ENCODE measurements around the gene KIF11. TPM values are rescaled to one million over a fixed set of nuclear protein-coding genes. Genes with fewer than 3 reads are reported as not detected.

Gene KIF11
- total and polyA plus RNA-seq, 2 of the 13 experiments (the other 11 are each of a cell fraction or from before 2014, with no cell fraction given) = 8.7 to 38.4 TPM

DNA sequence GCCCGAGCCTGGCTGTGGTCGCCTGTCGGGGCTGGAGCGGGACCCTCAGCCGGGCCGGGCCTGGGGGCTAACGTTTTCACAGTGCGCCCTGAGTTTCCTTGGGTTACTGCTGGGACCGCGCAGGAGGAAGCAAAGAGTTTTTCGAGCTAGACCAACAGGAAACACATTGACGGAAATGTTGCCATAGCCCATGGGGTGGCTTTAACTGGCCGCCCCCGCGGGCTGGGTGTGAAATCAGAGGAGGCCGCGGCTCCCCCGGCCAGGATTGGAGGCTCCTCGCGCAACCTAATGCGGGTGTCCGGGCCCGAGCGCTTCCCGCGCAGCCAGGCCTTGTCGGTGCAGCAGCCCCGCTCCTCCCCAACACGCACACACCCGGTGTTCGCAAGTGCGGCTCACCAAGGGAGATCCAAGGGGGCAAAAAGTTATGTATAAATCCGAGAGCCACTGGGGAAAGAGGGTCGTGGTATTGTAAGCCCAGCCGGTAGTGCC is 98.7 kb downstream of the KIF11 start (continued):
- TF ChIP-seq TFDP1 (CRISPR knock-in tag; IDR thresholded peaks at IDR 0.05; ENCODE audit: borderline replicate concordance) = peak; percentile 20; the same call in 1 of the 2 replicates
- TF ChIP-seq TCF7 (IDR thresholded peaks at IDR 0.05; ENCODE audit: low read depth) = no peak
- no peak for TF ChIP-seq NCOA2 (CRISPR knock-in tag; IDR thresholded peaks at IDR 0.05)
- no peak for TF ChIP-seq THAP11 (CRISPR knock-in tag; IDR thresholded peaks at IDR 0.05)
- TF ChIP-seq BRCA1 (CRISPR knock-in tag; IDR thresholded peaks at IDR 0.05) = no peak
- TF ChIP-seq, protein P1, sequence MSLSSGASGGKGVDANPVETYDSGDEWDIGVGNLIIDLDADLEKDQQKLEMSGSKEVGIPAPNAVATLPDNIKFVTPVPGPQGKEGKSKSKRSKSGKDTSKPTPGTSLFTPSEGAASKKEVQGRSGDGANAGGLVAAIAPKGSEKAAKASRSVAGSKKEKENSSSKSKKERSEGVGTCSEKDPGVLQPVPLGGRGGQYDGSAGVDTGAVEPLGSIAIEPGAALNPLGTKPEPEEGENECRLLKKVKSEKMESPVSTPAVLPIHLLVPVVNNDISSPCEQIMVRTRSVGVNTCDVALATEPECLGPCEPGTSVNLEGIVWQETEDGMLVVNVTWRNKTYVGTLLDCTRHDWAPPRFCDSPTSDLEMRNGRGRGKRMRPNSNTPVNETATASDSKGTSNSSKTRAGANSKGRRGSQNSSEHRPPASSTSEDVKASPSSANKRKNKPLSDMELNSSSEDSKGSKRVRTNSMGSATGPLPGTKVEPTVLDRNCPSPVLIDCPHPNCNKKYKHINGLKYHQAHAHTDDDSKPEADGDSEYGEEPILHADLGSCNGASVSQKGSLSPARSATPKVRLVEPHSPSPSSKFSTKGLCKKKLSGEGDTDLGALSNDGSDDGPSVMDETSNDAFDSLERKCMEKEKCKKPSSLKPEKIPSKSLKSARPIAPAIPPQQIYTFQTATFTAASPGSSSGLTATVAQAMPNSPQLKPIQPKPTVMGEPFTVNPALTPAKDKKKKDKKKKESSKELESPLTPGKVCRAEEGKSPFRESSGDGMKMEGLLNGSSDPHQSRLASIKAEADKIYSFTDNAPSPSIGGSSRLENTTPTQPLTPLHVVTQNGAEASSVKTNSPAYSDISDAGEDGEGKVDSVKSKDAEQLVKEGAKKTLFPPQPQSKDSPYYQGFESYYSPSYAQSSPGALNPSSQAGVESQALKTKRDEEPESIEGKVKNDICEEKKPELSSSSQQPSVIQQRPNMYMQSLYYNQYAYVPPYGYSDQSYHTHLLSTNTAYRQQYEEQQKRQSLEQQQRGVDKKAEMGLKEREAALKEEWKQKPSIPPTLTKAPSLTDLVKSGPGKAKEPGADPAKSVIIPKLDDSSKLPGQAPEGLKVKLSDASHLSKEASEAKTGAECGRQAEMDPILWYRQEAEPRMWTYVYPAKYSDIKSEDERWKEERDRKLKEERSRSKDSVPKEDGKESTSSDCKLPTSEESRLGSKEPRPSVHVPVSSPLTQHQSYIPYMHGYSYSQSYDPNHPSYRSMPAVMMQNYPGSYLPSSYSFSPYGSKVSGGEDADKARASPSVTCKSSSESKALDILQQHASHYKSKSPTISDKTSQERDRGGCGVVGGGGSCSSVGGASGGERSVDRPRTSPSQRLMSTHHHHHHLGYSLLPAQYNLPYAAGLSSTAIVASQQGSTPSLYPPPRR (CRISPR knock-in tag; IDR thresholded peaks at IDR 0.05; ENCODE audit: borderline replicate concordance) = 0 out of 2 replicates have a peak, but pooled peaks have one; percentile 10
- TF ChIP-seq, protein P2, sequence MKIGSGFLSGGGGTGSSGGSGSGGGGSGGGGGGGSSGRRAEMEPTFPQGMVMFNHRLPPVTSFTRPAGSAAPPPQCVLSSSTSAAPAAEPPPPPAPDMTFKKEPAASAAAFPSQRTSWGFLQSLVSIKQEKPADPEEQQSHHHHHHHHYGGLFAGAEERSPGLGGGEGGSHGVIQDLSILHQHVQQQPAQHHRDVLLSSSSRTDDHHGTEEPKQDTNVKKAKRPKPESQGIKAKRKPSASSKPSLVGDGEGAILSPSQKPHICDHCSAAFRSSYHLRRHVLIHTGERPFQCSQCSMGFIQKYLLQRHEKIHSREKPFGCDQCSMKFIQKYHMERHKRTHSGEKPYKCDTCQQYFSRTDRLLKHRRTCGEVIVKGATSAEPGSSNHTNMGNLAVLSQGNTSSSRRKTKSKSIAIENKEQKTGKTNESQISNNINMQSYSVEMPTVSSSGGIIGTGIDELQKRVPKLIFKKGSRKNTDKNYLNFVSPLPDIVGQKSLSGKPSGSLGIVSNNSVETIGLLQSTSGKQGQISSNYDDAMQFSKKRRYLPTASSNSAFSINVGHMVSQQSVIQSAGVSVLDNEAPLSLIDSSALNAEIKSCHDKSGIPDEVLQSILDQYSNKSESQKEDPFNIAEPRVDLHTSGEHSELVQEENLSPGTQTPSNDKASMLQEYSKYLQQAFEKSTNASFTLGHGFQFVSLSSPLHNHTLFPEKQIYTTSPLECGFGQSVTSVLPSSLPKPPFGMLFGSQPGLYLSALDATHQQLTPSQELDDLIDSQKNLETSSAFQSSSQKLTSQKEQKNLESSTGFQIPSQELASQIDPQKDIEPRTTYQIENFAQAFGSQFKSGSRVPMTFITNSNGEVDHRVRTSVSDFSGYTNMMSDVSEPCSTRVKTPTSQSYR (CRISPR knock-in tag; IDR thresholded peaks at IDR 0.05; ENCODE audit: borderline replicate concordance) = no peak
- TF ChIP-seq TEAD2 (CRISPR knock-in tag; IDR thresholded peaks at IDR 0.05) = no peak
- TF ChIP-seq MBNL3 (CRISPR knock-in tag; conservative IDR thresholded peaks at IDR 0.05) = no peak
- no peak for TF ChIP-seq KDM1A (CRISPR knock-in tag; IDR thresholded peaks at IDR 0.05)
- TF ChIP-seq ZNF558 (CRISPR knock-in tag; IDR thresholded peaks at IDR 0.05; ENCODE audit: borderline replicate concordance) = 0 out of 2 replicates have a peak, but pooled peaks have one; percentile 63
- no peak for TF ChIP-seq ZNF34 (CRISPR knock-in tag; IDR thresholded peaks at IDR 0.05; ENCODE audit: borderline replicate concordance)
- no peak for TF ChIP-seq NFATC3 (CRISPR knock-in tag; IDR thresholded peaks at IDR 0.05)
- peak; percentile 52; the same call in 1 of the 2 replicates for TF ChIP-seq GLI4 (CRISPR knock-in tag; IDR thresholded peaks at IDR 0.05; ENCODE audit: borderline replicate concordance)
- peak; percentile 27 for TF ChIP-seq TAF15 (IDR thresholded peaks at IDR 0.05; ENCODE audit: low read depth, low read length, poor library complexity, severe bottlenecking)
- TF ChIP-seq ZNF12 (CRISPR knock-in tag; IDR thresholded peaks at IDR 0.05) = no peak

Measured in HepG2 (cell line).